ENCODE results near the gene ING5. TPM values are rescaled to one million over a fixed set of nuclear protein-coding genes. Genes with fewer than 3 reads are reported as not detected.
"Not testable (repeated sequence)": the region's sequence is repeated elsewhere in the genome, so short reads cannot be mapped to it uniquely, and the experiment has no call there.

The ING5 gene
- total RNA-seq, 1 experiment from 2014 or later, result 32.1 TPM

- DNase-seq (no peak), ATAC-seq (no peak)
- CTCF ChIA-PET, result no interaction called here
- H3K79me2 ChIP-seq (ENCODE audit: low read length), result no peaks in the 10 kb centered on the region
- H3K9me3 ChIP-seq (ENCODE audit: low read length), result no peaks in the 10 kb centered on the region
- H3K9me2 ChIP-seq (replicated peaks; ENCODE audit: low read length), result no peaks in the 10 kb centered on the region
- no TSS peak for BruUV-seq (replicated peaks)
- H4K20me1 ChIP-seq (ENCODE audit: low read length), result no peaks in the 10 kb centered on the region
- no peaks in the 10 kb centered on the region for H3K4me1 ChIP-seq (ENCODE audit: insufficient read depth, low read length)
- TF ChIP-seq EZH2 (IDR thresholded peaks at IDR 0.05; ENCODE audit: low read length, unreplicated experiment) (no peak), EZH2phosphoT487 (IDR thresholded peaks at IDR 0.05; ENCODE audit: borderline replicate concordance, low read length) (no peak), CTCF (conservative IDR thresholded peaks at IDR 0.05; ENCODE audit: low read depth, low read length) (no peak)
- H3K4me3 ChIP-seq (ENCODE audit: low read length), result no peak overlapping the region
- H3K9ac ChIP-seq (ENCODE audit: low read length), result no peak overlapping the region
- intact Hi-C loops (cut with micrococcal nuclease), result no loop called here
- POLR2A ChIA-PET (ENCODE audit: unreplicated experiment), result no interaction called here
- no peaks in the 10 kb centered on the region for H3K27me3 ChIP-seq (ENCODE audit: low read length)
- no peak overlapping the region for H3K27ac ChIP-seq (ENCODE audit: low read length)
- no peak overlapping the region for H3K4me2 ChIP-seq (ENCODE audit: low read length)
- no peak overlapping the region for H2AFZ ChIP-seq (ENCODE audit: low read length)
- peaks cover 21% of the 10 kb centered on the region for H3K36me3 ChIP-seq (ENCODE audit: low read depth, low read length)
- no peaks in the 10 kb centered on the region for H3F3A ChIP-seq (ENCODE audit: low read length, unreplicated experiment)
Measured at GRCh38 chr2:241658296-241658695, 43.5 kb upstream of the ING5 start.

GRCh38 chr2:241659150-241659739, 42.6 kb upstream of the ING5 start:
- no peak overlapping the region for H2AFZ ChIP-seq (ENCODE audit: low read length)
- no peaks in the 10 kb centered on the region for H3K27me3 ChIP-seq (ENCODE audit: low read length)
- ChIA-PET POLR2A (ENCODE audit: unreplicated experiment) (interaction anchor here (0.6 kb wide), 1 partner anchor 22 kb away, joined by 3 read pairs; the partner anchor contains the start of gene THAP4), CTCF (interaction anchor here (0.6 kb wide), 1 partner anchor 64 kb away, joined by 3 read pairs; no protein-coding TSS in a partner anchor)
- H3K4me1 ChIP-seq (ENCODE audit: insufficient read depth, low read length), result peaks cover 2% of the 10 kb centered on the region; the same call in 1 of the 2 replicates
- no peak overlapping the region for H3K4me2 ChIP-seq (ENCODE audit: low read length)
- H3K4me3 ChIP-seq (ENCODE audit: low read length), result no peak overlapping the region
- no peak overlapping the region for H3K9ac ChIP-seq (ENCODE audit: low read length)
- H3F3A ChIP-seq (ENCODE audit: low read length, unreplicated experiment), result no peaks in the 10 kb centered on the region
- DNase-seq (peak; percentile 49), ATAC-seq (peak; percentile 40; the same call in 1 of the 2 replicates)
- BruUV-seq (replicated peaks), result no TSS peak
- peaks cover 21% of the 10 kb centered on the region for H3K36me3 ChIP-seq (ENCODE audit: low read depth, low read length)
- H3K27ac ChIP-seq (ENCODE audit: low read length), result no peak overlapping the region
- H3K9me2 ChIP-seq (replicated peaks; ENCODE audit: low read length), result no peaks in the 10 kb centered on the region
- H3K9me3 ChIP-seq (ENCODE audit: low read length), result no peaks in the 10 kb centered on the region
- no peaks in the 10 kb centered on the region for H4K20me1 ChIP-seq (ENCODE audit: low read length)
- intact Hi-C loops (cut with micrococcal nuclease), result loop anchor here (1.0 kb wide), 1 partner anchor 110 kb away; no protein-coding TSS in a partner anchor
- TF ChIP-seq EZH2 (IDR thresholded peaks at IDR 0.05; ENCODE audit: low read length, unreplicated experiment) (no peak), CTCF (conservative IDR thresholded peaks at IDR 0.05; ENCODE audit: low read depth, low read length) (peak; percentile 64), EZH2phosphoT487 (IDR thresholded peaks at IDR 0.05; ENCODE audit: borderline replicate concordance, low read length) (no peak)
- no peaks in the 10 kb centered on the region for H3K79me2 ChIP-seq (ENCODE audit: low read length)

GRCh38 chr2:241660593-241661213, 41.1 kb upstream of the ING5 start:
- Histone ChIP-seq H3K36me3 (ENCODE audit: low read depth, low read length) (peaks cover 16% of the 10 kb centered on the region; the same call in 1 of the 2 replicates), H3K4me3 (ENCODE audit: low read length) (no peak overlapping the region), H4K20me1 (ENCODE audit: low read length) (no peaks in the 10 kb centered on the region), H3K27me3 (ENCODE audit: low read length) (no peaks in the 10 kb centered on the region), H3F3A (ENCODE audit: low read length, unreplicated experiment) (no peaks in the 10 kb centered on the region), H3K9ac (ENCODE audit: low read length) (no peak overlapping the region), H3K9me2 (replicated peaks; ENCODE audit: low read length) (no peaks in the 10 kb centered on the region), H3K9me3 (ENCODE audit: low read length) (no peaks in the 10 kb centered on the region), H2AFZ (ENCODE audit: low read length) (no peak overlapping the region), H3K27ac (ENCODE audit: low read length) (no peak overlapping the region), H3K79me2 (ENCODE audit: low read length) (no peaks in the 10 kb centered on the region), H3K4me1 (ENCODE audit: insufficient read depth, low read length) (peaks cover 16% of the 10 kb centered on the region), H3K4me2 (ENCODE audit: low read length) (no peak overlapping the region)
- TF ChIP-seq EZH2phosphoT487 (IDR thresholded peaks at IDR 0.05; ENCODE audit: borderline replicate concordance, low read length) (no peak), EZH2 (IDR thresholded peaks at IDR 0.05; ENCODE audit: low read length, unreplicated experiment) (no peak), CTCF (conservative IDR thresholded peaks at IDR 0.05; ENCODE audit: low read depth, low read length) (no peak)
- intact Hi-C loops (cut with micrococcal nuclease), result no loop called here
- no TSS peak for BruUV-seq (replicated peaks)
- no peak for ATAC-seq
- POLR2A ChIA-PET (ENCODE audit: unreplicated experiment), result no interaction called here
- CTCF ChIA-PET, result no interaction called here
- no peak for DNase-seq

GRCh38 chr2:241662731-241663130, 39.1 kb upstream of the ING5 start:
- H3K9me3 ChIP-seq (ENCODE audit: low read length); H3K27me3 ChIP-seq (ENCODE audit: low read length); ATAC-seq; H3K4me2 ChIP-seq (ENCODE audit: low read length); DNase-seq; intact Hi-C loops (cut with micrococcal nuclease); H3K27ac ChIP-seq (ENCODE audit: low read length); H3K79me2 ChIP-seq (ENCODE audit: low read length); BruUV-seq (replicated peaks); H4K20me1 ChIP-seq (ENCODE audit: low read length); CTCF ChIA-PET; POLR2A ChIA-PET (ENCODE audit: unreplicated experiment); H3K9me2 ChIP-seq (replicated peaks; ENCODE audit: low read length); H3K4me3 ChIP-seq (ENCODE audit: low read length); H2AFZ ChIP-seq (ENCODE audit: low read length); H3K9ac ChIP-seq (ENCODE audit: low read length); H3F3A ChIP-seq (ENCODE audit: low read length, unreplicated experiment): not testable (repeated sequence)
- peaks cover 16% of the 10 kb centered on the region for H3K4me1 ChIP-seq (ENCODE audit: insufficient read depth, low read length)
- peaks cover 22% of the 10 kb centered on the region; the same call in 1 of the 2 replicates for H3K36me3 ChIP-seq (ENCODE audit: low read depth, low read length)

Measured in PC-3 (cell line).